GM12878 (cell line): ENCODE results near the gene PPM1D.

ENCODE experiments used
- CHD2 ChIP-seq: IDR thresholded peaks from 2 replicates; pipeline ENCODE4 v1.6.1; 2011; ENCODE audit warnings: low read depth, low read length, improper control_type of control experiment, borderline replicate concordance
- RAD21 ChIP-seq: IDR thresholded peaks from 2 replicates; pipeline ENCODE4 v1.6.1; 2011; ENCODE audit warnings: mild to moderate bottlenecking, low read depth, low read length, moderate library complexity; ENCODE audit not compliant: insufficient read depth
- TAF1 ChIP-seq: IDR thresholded peaks from 2 replicates; pipeline ENCODE4 v1.6.1; 2011; ENCODE audit warnings: mild to moderate bottlenecking, low read depth, low read length, borderline replicate concordance
- ZNF274 ChIP-seq: IDR thresholded peaks from one replicate; pipeline ENCODE4 v1.8.0; 2011; ENCODE audit not compliant: insufficient read length, insufficient read depth
- TF ChIP-seq, protein P1 (sequence below), 3 experiments: IDR thresholded peaks in 2 of 3; conservative IDR thresholded peaks in 1 of 3; 2 replicates each; pipeline ENCODE4 v1.5.1; 2011; ENCODE audit warnings: low read depth in 3 of 3, low read length in 3 of 3, mild to moderate bottlenecking in 3 of 3, control low read depth in 2 of 3, moderate library complexity in 2 of 3, inconsistent platforms in 1 of 3, mixed read lengths in 1 of 3; ENCODE audit not compliant: control insufficient read depth in 2 of 3, insufficient read depth in 1 of 3; ENCODE audit errors: extremely low read depth in 1 of 3
- TF ChIP-seq, protein P2 (sequence below): IDR thresholded peaks from 2 replicates; pipeline ENCODE4 v1.6.1; 2011; ENCODE audit warnings: low read depth, low read length, improper control_type of control experiment, borderline replicate concordance

DNA sequence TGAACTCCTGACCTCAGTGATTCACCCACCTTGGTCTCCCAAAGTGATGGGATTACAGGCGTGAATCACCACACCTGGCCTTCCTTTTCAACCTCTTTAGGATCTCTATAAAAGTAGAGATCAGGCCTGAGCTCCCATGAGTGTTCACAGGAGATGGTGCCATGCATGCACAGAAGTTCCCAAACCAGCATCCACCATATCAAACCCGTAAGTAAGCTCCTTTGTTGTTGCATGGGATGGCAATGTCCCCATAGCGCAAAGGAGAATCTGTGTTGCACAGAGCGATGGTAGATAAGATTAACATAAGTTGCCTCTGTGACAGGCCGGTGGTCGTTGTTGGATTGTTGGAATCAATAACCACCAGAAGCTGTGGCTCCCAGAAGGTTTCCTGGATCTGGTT is 34.8 kb upstream of the PPM1D start:
- TF ChIP-seq CHD2, result no peak
- no peak for TF ChIP-seq TAF1
- no peak for TF ChIP-seq RAD21
- TF ChIP-seq, protein P1, sequence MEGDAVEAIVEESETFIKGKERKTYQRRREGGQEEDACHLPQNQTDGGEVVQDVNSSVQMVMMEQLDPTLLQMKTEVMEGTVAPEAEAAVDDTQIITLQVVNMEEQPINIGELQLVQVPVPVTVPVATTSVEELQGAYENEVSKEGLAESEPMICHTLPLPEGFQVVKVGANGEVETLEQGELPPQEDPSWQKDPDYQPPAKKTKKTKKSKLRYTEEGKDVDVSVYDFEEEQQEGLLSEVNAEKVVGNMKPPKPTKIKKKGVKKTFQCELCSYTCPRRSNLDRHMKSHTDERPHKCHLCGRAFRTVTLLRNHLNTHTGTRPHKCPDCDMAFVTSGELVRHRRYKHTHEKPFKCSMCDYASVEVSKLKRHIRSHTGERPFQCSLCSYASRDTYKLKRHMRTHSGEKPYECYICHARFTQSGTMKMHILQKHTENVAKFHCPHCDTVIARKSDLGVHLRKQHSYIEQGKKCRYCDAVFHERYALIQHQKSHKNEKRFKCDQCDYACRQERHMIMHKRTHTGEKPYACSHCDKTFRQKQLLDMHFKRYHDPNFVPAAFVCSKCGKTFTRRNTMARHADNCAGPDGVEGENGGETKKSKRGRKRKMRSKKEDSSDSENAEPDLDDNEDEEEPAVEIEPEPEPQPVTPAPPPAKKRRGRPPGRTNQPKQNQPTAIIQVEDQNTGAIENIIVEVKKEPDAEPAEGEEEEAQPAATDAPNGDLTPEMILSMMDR (IDR thresholded peaks at IDR 0.05 in 2 of 3, conservative IDR thresholded peaks at IDR 0.05 in 1 of 3; ENCODE audit: control insufficient read depth in 2 of 3, extremely low read depth in 1 of 3, insufficient read depth in 1 of 3, low read depth in 3 of 3, low read length in 3 of 3), result no peak
- TF ChIP-seq, protein P2, sequence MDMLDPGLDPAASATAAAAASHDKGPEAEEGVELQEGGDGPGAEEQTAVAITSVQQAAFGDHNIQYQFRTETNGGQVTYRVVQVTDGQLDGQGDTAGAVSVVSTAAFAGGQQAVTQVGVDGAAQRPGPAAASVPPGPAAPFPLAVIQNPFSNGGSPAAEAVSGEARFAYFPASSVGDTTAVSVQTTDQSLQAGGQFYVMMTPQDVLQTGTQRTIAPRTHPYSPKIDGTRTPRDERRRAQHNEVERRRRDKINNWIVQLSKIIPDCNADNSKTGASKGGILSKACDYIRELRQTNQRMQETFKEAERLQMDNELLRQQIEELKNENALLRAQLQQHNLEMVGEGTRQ, result no peak
- no peak for TF ChIP-seq ZNF274
